GM19467 (cell line): ENCODE measurements around the gene CD160.
A peak's percentile ranks its signal among the peaks of the same experiment; 100 is the strongest.
"Not testable (repeated sequence)": the region's sequence is repeated elsewhere in the genome, so short reads cannot be mapped to it uniquely, and the experiment has no call there.

Experiments
- ATAC-seq: cut with Tn5 transposase; IDR thresholded peaks from one replicate; pipeline ENCODE4 v1.9.1; 2021; ENCODE audit warnings: mild to moderate bottlenecking, moderate library complexity; ENCODE audit not compliant: unreplicated experiment

Gene CD160

DNA sequence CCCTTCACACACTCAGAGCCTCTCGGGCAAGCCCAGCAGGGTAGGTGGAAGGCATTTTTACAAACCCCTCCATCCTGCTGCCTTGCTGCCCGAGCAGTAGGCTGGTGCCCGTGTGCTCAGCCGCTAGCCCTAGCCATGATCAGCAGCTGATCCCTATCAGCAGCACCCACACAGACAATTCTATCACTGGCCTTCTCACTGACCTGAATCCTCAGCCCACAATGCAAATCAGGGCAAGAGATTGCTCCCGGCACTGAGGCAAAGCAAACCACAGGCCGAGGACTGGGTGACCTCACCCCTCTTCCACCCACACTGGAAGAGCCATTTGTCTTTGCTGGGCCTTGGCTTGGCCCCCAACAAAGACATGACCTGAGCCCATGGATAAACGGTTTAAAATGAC, 11.2 kb upstream of the CD160 start:
- ATAC-seq: no peak

DNA sequence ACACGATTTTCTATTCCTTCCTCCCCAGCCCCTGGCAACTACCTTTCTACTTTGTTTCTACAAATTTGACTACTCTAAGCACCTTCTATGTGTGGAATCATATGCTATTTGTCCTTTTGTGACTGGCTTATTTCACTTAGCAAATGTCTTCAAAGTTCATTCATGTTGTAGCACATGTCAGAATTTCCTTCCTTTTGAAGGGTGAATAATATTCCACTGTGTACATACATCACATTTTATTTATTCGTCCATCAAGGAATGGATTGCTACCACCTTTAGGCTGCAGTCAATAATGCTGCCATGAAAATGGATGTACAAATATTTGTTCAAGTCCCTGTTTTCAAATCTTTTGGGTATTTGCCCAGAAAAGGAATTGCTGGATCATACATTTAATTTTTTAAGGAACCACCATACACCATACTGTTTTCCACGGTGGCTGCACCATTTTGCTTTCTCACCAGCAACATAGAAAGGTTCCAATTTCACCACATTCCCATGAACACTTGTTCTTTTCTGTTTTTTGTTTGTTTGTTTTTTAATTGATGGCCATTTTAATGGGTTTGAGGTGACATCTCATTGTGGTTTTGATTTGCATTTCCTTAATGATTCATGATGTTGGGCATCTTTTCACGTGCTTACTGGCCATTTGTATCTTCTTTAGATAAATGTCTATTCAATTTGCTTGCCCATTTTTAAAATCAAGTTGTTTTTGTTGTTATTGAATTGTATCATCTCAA, 8.8 kb upstream of the CD160 start:
- no peak for ATAC-seq

DNA sequence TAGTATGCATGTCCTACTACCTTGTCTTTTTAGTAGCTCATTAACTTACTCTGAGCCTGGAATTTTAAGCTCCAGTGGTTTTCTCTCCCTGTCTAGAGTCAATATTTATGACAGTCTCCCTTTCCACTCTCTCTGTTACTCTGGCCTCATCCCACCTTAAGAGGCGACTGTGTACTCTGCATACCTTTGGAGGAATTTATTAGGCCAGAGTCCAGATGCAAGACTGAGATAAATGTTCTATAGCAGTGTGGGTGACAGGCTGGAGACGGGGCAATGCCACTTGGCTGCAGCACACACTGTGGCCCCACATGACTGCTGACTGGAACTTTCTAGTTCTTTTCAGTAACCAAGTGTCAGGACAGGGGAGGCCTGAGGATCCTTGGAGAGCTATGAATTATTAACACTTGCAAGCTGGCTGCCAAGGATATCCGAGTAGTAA, 8.1 kb upstream of the CD160 start:
- ATAC-seq: no peak

DNA sequence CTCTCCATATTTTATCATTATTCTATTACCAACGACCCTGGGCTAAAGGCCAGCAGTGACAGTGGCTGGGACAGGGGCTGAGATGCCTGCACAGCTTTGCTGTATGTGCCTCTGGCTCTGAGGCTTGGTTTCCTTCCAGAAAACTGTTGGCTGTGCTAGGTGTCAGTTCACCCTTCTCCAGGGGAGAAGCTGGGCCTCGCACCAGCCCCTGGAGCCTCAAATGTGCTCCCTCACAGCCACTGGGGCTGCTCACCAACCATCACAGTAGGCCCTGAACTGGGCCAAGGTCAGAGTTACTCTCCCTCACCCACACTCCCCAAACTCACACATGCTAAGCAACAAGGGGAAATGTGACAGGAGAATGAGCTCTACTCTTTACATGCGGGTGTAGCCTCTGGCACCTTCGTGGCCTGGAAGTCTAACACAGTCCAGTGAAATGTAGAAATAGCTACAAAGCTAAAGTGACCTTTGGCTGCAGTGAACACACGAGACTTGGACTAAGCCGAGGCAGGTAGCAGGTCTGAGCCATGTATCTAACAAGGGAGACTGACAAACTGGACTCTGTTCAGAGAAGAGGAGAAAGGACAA, 4.7 kb upstream of the CD160 start:
- ATAC-seq: no peak

DNA sequence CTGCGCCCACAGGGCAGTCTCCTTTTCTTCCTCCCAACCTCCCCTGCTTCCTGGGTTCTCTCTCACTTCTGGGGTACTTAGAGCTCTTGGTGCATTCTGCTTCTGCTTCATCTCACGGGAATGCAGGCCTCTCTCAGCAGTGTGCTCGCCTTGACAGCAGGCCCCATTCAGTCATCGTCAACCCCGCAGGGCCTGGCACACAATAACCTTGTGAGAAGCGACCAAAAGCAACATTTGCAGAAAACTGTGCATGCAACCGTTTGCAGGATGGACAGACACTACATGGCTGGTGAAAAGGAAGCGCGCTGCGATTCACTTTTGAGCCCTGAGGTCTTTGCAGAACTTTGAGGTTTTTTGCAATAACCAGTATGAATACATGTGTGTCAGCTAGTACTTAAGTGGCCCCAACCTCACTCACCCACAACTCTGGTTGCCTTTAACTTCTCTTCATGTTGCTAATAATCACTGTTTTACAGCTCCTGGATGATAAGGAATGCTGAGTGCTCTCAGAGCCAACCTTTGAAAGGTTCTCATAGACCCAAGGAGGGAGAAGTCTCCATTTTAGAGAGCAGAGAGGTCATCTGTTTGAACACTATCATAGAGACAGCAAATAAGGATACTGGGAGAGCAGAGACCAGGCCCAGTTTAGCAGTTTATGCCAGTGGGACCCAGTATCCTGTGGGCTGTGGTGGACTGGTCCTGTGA, 2.5 kb upstream of the CD160 start:
- ATAC-seq: no peak

DNA sequence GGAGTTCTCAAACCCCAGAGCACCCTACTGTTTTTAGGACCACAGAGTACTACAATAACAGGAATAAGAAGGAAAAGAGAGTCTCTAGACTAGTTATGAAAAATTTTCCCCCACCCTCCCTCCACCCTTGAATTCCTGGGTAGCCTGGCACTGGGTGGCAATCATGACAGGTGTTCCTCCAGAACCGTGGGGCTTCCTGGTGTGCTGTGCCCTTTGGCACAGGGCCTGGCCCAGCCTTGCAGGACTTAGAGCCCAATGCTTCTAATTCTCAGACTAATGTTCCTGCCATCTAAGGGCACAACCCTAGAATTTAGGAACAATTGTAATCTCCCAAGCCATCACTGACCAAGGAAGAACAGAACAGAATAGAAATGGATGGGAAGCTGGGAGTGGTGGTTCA, 1.5 kb upstream of the CD160 start:
- no peak for ATAC-seq

DNA sequence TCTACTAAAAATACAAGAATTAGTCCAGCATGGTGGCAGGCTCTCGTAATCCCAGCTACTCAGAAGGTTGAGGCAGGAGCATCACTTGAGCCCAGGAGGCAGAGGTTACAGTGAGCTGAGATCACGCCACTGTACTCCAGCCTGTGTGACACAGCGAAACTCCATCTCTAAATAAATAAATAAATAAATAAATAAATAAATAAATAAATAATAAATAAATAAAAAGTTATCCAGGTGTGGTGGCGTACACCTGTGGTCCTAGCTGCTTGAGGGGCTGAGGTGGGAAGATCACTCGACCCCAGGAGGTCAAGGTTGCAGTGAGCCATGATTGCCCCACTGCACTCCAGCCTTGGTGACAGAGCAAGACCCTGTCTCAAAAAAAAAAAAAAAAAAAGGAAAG, 834 bp upstream of the CD160 start:
- ATAC-seq: not testable (repeated sequence)

DNA sequence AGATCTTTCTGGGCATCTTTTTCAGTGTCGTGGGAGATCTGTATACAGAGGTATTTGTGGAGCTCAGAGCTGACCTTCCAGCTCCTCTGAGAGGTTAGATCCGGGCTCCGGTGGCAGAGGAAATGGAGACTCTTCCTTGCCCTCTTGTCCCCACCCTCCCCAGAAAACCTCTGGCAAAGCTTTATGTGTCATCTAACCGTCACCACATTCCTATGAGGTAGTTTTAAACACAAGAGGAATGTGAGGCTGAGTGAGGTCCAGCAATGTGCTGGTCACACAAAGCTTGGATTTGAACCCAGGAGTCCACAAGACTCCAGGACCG, 1.2 kb downstream of the CD160 start:
- ATAC-seq: no peak

DNA sequence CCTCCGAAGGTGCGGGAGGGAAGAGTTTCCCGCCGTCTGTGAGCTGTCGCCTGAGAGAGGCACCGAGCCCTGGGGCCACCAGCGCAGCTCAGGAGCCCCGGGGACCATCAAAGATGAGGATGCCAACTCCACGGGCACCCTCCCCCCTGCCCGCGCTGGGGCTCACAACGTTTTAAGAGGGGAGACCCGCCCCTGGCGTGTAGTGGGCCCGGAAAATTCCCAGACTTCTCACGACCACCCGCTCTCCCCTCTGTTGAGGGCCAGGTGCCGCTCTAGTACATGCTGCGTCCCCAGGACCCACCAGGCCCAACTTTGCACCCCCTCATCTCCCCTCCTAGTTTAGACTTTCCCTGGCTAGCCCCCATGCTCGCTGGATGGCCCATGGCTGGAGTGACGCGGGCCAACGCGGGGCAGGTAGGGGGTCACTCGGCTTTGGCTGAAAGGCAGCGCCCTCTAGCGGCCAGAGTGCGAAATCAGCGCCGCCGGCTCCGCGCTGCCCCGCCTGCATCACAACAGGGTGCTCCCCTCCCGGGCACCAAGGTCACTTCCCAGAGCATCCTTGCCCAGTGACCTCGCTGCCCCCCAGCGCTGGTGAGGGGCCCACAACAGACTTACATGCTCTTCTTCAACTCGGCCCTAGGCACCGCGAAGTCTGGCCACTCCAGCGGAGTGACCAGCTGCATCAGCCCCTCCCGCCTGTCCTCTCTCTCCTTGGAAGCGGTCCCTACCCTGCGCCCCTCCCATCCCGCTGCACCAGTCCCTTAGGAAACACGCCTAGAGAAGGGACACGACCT, 1.8 kb downstream of the CD160 start:
- peak; percentile 74 for ATAC-seq

DNA sequence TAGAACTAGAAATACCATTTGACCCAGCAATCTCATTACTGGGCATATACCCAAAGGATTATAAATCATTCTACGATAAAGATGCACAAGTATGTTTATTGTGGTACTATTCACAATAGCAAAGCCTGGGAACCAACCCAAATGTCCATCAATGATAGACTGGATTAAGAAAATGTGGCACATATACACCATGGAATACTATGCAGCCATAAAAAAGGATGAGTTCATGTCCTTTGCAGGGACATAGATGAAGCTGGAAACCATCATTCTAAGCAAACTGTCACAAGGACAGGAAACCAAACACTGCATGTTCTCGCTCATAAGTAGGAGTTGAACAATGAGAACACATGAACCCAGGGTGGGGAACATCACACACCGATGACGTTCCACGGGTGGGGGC, 6.9 kb downstream of the CD160 start:
- not testable (repeated sequence) for ATAC-seq

DNA sequence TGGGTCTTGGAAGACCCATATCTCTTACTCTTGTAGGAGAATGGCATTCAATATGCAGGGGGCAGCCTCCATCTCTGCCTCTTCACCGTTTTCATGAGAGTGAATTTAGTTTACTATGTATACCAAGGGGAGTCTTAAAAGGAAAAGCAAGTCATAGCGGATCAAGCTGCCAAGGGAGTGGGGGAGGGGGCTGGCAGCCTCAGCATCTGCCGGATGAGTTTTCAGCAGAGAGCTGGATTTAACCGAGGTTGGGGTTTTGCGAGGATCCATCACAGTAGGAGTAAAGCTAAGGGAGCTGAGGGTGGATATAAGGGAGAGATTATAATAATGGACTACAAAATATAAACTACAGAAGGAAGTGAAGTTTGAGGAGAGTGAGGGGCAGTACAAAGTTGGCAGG, 9.9 kb downstream of the CD160 start:
- ATAC-seq: no peak

DNA sequence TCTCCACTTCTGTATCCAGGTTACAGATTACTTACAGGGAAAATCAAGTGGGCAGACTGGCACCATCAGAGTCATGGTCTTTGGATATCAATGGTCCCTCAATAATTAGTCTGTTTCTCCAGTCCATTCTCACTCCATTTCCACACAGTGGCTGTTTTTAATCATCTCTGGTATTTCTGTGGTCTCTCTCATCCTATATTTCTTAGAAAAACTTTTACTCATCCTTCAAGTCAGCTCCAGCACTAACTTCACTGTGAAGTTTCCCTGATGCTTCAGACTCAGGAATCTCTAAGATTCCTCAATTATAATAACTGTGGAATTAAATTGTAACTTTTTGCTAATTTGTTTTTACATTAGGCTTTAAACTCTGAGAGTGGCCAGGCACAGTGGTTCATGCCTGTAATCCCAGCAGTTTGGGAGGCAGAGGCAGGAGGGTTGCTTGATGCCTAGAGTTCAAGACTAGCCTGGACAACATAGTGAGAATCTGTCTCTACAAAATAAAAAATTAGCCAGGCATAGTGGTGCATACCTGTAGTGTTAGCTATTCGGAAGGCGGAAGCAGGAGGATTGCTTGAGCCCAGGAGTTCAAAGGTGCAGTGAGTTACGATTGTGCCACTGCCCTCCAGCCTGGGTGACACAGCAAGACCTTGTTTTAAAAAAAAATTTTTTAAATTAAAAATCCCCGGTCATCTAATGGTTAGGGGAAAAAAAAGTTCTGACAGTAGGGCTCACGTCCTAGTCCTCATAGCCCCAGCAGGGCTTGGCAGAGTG, 10.6 kb downstream of the CD160 start:
- ATAC-seq: no peak

DNA sequence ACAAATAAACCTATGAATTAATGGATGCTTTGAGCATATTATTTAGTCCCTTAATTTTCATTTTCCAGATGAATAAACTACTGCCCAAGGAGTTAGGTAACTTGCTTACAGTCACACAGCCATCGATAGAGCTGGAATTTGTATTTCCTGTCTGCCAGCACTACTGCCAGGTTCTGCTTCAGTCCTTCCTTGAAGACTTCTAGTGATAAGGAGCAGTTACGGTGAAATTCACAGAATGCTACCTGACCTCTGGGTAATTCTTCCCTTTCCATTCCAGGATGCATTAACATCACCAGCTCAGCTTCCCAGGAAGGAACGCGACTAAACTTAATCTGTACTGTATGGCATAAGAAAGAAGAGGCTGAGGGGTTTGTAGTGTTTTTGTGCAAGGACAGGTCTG, 11.2 kb downstream of the CD160 start:
- no peak for ATAC-seq

DNA sequence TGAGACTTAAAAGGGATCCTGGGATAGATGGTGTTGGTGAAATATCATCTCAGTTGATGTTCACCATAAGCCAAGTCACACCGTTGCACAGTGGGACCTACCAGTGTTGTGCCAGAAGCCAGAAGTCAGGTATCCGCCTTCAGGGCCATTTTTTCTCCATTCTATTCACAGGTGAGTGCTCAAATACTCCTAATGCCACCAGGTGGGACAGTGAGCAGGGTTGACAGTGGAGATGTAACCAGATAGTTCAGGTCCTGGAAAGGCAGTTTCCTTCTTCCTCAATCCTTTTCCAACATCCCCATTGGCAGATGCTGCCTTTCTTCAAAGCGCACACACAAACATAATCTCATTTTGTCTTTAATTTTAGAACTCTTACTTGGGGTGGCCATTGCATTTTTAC, 11.6 kb downstream of the CD160 start:
- ATAC-seq: no peak

DNA sequence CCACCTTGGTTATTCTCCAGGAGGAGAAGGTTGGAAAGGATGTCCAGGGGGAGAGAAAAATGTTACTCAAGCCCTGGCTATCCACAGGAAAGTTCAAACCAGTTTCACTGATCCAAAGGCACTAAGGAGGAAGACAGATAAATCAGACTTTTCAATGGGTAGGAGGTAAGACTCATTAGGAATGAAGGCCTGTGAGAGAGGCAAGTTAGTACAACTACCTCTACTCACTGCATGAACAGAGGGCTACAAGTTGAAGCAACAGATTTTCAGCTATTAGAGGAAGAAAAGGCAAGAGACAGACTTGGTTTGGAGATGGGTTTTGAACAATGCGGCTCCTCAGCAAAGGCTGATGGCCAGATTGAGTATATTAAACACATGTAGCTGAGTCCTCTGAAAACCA, 16.9 kb downstream of the CD160 start:
- ATAC-seq: no peak

DNA sequence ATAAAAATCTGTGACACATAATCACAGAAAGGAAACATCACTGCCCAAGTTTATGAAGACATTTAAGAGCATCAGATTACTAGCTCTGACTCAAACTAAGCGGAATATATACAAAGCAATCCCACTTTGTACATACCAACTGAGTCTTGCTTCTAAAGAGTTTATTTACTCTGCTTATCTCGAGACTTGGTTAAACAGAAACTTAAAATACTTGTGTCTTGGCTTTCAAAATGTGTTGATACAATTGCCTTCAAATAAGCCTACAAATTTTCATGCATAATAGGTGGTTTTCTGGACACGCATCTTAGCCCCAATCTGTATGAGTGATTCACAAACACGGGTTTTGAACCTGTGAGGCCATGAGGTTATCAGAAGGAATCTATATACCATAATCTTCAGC, 21.0 kb downstream of the CD160 start:
- ATAC-seq: no peak

DNA sequence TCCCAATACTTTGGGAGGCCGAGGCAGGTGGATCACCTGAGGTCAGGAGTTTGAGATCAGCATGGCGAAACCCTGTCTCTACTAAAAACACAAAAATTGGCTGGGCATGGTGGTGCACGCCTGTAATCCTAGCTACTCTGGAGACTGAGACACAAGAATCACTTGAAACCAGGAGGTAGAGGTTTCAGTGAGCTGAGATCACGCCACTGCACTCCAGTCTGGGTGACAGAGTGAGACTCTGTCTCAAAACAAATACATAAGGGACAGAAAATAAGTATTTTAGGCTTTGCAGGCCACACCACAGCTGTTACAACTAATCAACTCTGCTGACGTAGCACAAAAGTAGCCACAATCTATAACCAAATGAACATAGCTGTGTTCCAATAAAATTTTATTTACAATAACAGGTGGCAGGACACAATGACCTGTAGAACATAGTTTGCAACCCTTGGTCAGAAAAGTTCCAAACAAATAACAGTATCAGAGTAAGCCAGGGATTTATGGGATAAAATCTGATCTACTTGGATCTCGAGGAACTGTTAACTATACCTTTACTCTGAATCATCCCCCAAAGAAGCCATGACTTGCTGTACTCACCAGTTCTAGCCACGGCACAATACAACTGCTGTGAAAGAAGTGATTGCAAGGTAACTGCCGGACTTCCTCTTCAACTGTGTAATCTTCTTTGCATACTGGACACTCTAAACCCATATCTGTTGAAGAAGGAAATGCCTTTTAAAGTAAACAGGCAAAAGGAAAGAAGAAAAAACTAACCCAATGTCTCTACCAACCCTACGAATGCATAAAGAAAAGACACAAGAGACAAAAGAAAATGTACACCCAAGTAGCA, 28.3 kb downstream of the CD160 start:
- no peak for ATAC-seq

DNA sequence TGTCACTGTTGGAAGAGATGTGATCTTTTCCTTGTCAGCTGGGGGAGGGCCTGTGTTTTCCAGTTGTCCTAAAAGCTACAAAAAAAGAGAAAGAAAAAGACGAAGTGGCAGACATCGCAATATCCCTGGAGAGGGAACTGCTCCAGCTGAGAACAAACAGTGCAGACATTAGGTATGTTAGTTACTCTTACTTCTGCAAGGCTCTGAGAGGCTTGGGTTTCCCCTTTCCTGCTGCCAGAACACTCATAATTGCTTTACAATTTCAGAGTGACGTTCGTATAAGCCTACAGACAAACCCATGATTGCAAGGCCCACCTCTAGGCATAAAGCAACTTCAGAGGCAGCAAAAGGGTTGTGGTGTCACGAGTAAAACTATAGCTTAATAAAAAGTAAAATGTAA, 31.1 kb downstream of the CD160 start:
- ATAC-seq: no peak

DNA sequence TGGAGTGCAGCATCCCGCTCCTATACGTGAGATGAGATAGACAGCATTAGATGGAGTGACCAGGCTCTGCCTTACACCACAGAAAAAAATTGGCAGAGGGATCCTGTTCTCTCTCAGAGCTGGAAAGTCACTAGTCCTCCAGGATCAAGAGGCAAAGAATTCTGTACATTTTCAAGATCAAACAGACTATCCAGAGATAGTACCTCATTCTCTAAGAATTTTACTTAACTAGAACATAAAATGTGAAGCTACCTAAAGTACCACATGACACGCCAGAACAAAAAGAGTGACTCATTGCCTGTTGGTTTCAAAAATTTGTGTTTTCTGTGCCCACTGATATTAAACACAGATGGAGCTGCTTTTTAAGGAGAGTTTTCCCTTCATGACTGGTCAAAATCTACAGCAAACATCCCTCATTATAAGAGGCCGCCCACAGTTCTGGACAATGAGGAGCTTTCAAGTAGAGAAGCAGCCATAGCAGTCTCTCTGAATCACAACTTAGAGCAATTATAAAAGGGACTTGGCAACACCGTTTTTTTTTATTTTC, 32.3 kb downstream of the CD160 start:
- no peak for ATAC-seq

DNA sequence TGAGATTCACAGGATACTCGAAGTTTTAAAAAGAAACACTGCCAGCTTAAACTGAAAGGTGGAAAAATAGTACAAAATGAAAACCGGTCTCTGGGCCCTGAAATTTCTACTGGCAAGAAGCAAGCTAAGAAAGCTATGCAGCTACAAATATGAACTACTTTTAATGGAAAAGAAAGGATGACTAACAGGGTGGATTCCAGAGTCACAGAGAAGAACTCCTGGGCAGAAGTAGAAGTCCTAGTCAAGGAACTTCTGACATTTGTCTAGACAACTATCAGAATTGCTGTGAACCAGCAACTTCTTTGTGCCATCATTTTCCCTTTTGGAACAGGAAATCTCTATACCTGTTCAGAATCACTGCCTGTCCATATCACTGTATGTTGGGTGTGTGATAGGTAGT, 38.1 kb downstream of the CD160 start:
- no peak for ATAC-seq
